GM20431 (cell line): ENCODE results near the gene PLA2G2A.

ENCODE experiments used
- in situ Hi-C: fragments of 300-500 bp; cut with MseI, MboI; formaldehyde crosslinking; loops from one replicate; pipeline ENCODE4 v1.15.0; 2020; ENCODE audit warnings: low sequenced_read_pairs; ENCODE audit not compliant: unreplicated experiment

The PLA2G2A gene

GRCh38 chr1:19974822-19975416 lies 4.5 kb downstream of the PLA2G2A start:
- in situ Hi-C loops, result no loop called here

DNA sequence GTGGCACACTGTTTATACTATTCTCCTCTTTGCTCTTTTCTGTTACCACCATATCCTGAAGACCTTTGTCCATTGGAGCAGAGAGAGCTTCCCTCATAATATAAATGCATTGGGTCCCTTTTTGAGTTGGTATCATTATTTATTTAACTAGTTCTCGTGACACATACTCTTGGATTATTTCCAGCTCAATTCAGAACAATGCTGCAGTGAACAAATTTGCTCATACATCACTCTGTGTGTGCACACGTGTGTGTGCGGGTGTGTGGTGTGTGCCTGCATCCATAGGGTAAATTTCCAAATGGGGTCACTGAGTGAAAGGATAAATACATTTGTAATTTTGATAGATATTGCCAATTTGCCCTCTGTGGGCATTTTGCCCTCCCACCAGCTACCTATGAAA lies 5.8 kb downstream of the PLA2G2A start:
- in situ Hi-C loops, result no loop called here

GRCh38 chr1:19971664-19972063 lies 7.8 kb downstream of the PLA2G2A start:
- in situ Hi-C loops, result no loop called here

DNA sequence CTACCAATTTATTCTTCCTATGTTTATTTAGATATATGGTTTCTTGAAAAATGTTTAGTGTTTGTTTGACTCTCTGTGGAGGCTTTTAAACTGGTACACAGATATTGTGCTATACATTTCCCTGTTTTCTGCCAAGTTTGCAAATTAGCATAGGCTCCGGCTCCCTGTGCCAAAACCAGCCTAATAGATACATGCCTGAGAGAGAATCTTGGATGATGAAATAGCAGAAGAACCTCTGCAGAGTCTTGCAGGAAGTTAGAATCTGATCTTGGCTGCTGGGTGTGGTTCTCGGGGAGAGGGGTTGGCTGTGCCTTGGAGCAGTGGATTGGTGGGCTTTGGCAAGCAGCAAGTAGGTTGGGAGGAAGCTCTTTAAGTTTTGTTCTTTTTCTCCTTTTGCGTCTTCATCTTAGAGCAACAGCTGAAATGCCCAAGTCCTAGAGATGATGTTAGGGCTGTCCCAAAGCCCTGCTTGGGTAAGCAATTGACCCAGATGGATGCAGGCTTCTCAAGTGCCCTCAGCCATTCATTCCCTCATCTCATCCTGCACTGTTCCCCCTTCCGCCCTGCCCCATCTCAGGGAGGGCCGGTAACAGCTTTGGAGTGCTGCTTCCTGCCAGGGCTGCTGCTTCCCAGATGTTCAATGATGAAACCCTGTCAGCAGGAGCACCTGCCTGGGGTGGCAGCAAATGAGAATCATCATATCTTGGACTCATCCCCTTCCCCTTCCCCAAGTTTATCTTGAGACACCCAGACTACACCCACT lies 9.3 kb downstream of the PLA2G2A start:
- in situ Hi-C loops, result no loop called here

DNA sequence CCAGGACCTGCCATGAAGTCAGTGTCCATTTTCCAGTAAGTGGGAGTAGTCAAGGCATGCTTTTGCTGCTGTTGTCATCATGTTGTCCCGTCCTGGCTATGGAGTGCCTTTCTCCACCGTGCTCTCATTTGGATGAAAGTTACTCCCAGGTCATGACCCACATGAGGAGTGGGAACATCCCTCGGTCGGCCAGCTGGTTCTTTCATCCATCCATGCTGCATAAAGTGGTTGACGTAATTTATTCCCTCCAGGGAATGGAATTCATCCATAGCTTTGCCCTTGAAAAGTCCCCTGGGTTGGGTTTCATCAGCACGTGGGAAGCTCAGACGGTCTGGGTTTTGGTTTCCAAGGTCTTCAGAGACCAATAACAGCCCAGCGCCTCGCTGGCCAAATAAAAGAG lies 11.6 kb downstream of the PLA2G2A start:
- in situ Hi-C loops, result no loop called here

DNA sequence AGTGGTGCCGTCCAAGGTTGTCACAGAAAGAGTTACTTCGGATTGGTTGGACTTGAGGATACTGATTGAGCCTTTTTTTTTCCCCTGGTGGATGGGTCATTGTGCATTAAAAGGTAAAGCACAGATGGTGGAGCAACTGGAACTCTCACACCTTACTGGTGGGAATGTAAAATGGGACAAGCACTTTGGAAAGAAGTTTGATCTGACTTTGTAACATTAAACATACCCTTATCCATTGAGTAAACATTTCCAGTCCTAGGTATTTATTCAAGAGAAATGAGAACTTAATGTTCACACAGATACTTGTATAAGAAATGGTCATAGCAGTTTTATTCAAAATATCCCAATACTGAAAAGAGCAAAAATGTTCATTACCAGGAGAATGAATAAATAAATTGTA lies 14.9 kb downstream of the PLA2G2A start:
- in situ Hi-C loops, result no loop called here

- in situ Hi-C loops, result no loop called here
These were observed 15.8 kb downstream of the PLA2G2A start for GRCh38 chr1:19963636-19964035.

DNA sequence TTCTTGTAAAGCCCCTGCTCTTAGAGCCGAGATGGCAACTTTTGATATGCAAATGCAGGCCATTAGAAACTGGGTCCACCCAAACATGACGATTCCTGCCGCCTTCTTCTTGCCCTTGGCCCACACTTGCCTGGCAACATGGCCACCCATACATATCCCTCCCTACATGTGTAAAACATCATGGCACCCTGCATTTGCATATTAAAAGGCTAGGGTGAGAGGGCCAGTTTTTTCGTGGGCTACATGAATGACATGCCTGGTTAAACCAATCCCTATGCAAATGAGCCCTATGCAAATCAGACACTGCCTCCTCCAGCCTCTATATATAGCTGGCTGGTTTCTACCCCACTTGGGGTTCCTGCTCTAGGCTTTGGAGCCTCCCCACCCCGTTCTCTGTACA lies 18.8 kb downstream of the PLA2G2A start:
- in situ Hi-C loops, result no loop called here

DNA sequence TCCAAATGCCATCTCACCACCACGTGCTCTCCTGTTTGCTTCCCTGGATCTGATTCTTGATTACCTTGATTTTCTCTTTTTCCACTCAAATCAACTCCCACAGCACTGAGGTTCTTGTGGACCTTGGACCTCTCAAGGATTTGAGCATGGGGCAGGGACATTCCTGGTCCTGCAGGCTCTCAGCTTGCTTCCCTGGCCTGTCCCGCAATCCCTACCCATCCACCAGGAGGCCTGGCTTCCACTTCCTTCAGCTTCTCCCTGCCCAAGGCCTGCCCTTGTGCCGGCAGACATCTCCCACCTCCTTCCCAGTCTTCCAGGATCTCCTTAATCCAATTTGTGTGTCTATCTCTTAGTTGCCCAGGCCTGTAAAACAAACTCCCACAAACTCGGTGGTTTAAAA lies 21.6 kb downstream of the PLA2G2A start:
- in situ Hi-C loops, result no loop called here

GRCh38 chr1:19955534-19956170 lies 23.8 kb downstream of the PLA2G2A start:
- in situ Hi-C loops, result no loop called here

GRCh38 chr1:19954059-19954458 lies 25.4 kb downstream of the PLA2G2A start:
- in situ Hi-C loops, result no loop called here

DNA sequence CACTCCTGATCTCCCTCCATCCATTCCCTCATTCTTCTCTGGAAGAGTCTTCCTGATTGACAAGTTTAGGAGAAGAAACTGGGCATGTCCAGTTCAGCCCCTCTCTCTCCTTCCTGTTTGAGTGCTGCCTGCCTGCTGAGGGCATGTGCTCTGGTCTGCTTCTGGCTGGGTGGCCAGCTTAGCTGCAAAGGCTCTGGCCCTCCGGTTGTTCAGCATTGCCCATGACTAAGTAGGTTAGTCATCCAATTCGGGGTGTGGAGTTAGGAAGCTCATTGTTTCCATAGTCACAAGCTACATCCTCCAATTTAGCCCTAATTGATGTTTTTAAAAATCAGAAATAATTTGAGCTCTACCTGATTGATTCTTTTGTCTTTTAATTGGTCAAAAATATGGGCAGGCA lies 30.4 kb downstream of the PLA2G2A start:
- in situ Hi-C loops, result no loop called here

GRCh38 chr1:19946971-19947370 lies 32.4 kb downstream of the PLA2G2A start:
- in situ Hi-C loops, result no loop called here

DNA sequence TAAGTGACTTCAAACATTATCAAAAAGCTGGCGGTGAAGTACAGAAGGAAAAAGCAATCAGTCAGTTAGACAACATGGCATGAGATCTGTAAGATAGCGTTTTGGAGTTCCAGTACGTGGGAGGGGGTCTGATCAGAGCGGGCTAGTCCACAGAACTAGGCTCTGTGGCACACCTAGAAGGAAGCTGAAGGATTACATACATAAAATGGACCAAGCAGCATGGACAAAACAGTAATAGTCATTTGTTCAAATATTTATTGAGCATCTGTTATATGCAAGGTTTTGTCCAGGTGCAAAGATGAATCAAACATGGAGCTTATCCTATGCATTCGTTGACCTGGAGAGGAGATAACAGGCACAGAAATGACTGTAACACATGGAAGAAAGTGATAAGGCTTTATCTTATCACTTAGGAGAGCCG lies 33.1 kb downstream of the PLA2G2A start:
- in situ Hi-C loops, result no loop called here

DNA sequence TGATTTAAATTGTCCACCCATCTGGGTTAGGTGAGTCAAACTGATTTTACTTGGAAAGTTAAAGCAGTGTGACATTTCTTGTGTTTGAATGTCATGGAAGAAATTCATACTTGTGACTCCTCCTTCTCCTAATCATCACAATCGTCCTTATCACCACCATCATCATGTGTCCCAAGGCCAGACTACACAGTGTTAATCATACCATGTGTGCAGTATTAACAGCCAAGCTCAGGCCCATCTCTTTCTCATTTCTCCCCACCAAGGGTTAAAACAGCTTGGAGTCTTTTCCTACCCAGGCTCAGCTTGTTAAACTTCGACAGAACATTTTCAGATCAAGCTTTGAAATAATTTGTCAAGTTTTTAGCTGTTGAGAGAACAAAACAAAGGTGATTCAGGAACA lies 33.5 kb downstream of the PLA2G2A start:
- in situ Hi-C loops, result no loop called here

DNA sequence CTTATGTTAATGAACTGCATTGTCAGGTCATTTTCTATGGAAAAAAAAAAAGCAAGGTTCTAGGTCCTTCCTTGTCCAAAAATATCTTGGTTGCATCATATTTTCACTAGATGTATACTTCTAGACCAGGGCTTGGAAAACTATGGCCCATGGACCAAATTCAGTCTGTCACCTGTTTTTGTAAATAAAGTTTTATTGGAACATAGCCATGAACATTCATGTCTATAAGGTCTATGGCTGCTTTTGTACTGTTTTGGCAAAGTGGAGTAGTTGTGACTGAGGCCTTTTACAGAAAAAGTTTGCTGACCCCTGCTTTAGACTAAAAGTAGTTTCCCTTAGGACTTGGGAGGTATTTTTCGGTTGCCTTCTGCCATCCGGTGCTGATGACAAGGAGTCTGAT lies 36.8 kb downstream of the PLA2G2A start:
- in situ Hi-C loops, result no loop called here

- in situ Hi-C loops, result no loop called here
These were observed 37.3 kb downstream of the PLA2G2A start for GRCh38 chr1:19942088-19942487.

DNA sequence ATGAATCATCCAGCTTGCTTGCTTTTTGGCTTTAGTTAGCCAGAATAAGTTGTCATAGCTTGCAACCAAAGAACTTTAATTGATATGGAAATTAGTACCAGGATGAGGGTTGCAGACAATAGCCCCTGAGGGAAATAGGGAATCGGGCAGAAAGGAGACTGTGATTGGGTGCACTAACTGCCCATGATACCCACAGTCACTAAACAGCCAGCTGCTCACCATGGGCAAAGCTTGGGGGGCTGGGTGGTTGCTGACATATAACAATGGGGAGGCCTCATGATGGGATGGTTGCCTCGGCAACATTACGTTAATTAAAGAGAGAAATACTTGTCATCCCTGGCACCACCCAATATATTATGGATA lies 38.2 kb downstream of the PLA2G2A start:
- in situ Hi-C loops, result no loop called here

DNA sequence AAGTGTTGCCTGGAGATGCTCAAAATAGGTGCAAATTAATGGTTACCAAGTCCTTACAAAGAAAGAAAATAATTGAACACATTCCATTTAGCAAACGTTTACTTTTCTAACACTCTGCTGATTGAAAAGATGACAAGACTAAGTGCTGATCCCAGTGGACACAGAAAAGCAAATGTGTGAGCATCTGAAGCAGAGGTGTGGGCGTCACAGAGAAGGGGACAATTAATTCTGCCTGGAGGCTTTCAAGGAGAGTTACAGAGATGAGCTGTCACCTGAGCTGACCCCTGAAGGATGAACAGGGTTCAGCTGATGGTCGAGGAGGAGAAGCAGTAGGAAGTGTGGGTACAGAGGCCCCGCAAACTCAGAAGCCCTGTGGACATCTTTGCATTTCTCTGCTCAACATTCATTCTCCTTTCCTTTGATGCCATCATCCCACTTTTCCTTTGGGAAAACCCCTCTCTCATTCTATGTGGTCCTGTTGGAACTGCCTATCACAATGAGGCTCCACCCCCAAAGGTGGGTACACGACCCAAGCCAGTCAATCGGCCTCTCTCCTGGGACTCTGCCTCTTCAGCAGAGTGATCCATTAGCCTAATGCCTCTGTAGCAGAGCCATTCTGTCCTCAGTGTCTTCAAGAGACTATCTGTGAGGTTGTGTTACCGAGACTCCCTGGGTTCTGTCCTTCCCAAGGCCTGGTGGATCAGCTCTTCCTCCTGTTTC lies 38.8 kb downstream of the PLA2G2A start:
- in situ Hi-C loops, result no loop called here

GRCh38 chr1:19938472-19938871 lies 40.9 kb downstream of the PLA2G2A start:
- in situ Hi-C loops, result no loop called here
